A549 treated with ZK216348 at 1 μM for 4 hours (cell line): Measurements from ENCODE around the gene HTR5A. TPM values are rescaled to one million over a fixed set of nuclear protein-coding genes. Genes with fewer than 3 reads are reported as not detected.

Experiments
- total RNA-seq: library from RNA; stranded (reverse); fragments of 200-300 nt; extraction: Qiagen RNA extraction; gene quantifications from 5 replicates; pipeline ENCODE4 v1.2.3, GENCODE V29; 2022; ENCODE audit warnings: low read depth

Gene HTR5A
- not detected in 5 replicates for total RNA-seq

DNA sequence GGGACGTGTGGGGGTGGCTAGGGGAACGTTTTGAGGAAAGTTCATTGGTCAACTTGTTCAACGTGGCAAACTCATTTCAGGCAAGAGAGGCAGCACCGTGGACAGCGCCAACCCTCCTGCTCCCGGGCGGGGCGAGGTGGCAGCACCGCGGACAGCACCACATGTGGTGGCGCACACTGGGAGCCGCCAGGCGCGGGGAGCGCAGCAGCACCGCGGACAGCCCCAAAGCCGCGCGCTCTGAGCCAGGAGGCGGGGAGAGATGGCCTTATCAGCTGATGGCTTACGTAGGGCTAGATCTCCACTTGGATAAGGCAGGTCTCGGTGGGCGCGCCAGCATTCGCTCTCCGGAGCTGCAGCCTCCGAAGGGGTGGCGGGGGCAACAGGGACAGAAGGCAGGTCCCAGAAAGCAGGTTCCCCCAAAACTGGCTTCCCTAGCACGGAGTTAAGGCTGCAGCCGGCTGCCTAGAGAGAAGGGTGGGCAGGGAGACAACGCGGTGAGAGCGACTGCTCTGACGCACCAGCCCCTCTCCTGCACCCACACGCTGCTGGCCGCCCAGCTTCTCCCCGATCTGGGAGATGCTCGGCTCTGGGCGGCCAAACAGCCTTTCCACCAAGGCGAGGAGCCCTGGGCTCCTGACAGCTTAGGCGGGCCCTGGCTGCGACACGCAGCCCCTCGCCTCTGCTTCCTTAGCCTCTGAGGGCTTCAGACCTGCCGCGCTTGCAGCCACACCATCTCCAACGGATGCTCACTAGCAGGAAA, at the start of gene HTR5A:
TSS of gene HTR5A (plus strand) at position 333 of the 760 bp plus-strand sequence. CDS start 576 bp downstream, outside the sequence.

Other genes with a start within 250 kb of the HTR5A start
- gene PAXIP1, start 67.2 kb upstream of the HTR5A start, total RNA-seq: 13.0 to 15.4 TPM (median 14.8 TPM) in 5 replicates
- gene INSIG1, start 227.6 kb downstream of the HTR5A start, total RNA-seq: 12.6 to 17.4 TPM (median 15.2 TPM) in 5 replicates